Naive thymus-derived CD4-positive, alpha-beta T cell (primary cell): ENCODE measurements around the gene RILP. TPM values are rescaled to one million over a fixed set of nuclear protein-coding genes. Genes with fewer than 3 reads are reported as not detected.
A peak's percentile ranks its signal among the peaks of the same experiment; 100 is the strongest.

Experiments
- ATAC-seq: fragments of 150-1000 bp; cut with Tn5 transposase; 2 replicates; pipeline ENCODE4 v1.10.0; 2021; ENCODE audit warnings: mild to moderate bottlenecking, moderate library complexity
- CTCF ChIA-PET: fragments of 350-600 bp; sonication (Branson Sonifier 250); formaldehyde crosslinking; loops from one replicate; lab custom pipeline; 2021; ENCODE audit warnings: antibody characterized with exemption; lab: Charles Lee
- POLR2A ChIA-PET: fragments of 350-600 bp; sonication (Branson Sonifier 250); formaldehyde crosslinking; loops from one replicate; lab custom pipeline; 2021; ENCODE audit warnings: antibody characterized with exemption, inconsistent platforms; lab: Charles Lee
- DNase-seq, 9 donors: peaks; one replicate each; pipeline versions ENCODE4 v3.0.0 to v3.0.0-alpha.2; 2020 to 2022; ENCODE audit warnings: mixed read lengths in 1 of 9
- H3K27ac ChIP-seq: one replicate; pipeline ENCODE4 v1.7.0; 2013; ENCODE audit warnings: mild to moderate bottlenecking, low read depth, low read length, moderate library complexity
- H3K27me3 ChIP-seq, 2 donors: one replicate each; pipeline ENCODE4 v1.7.0; 2013; ENCODE audit warnings: low read length in 2 of 2, mild to moderate bottlenecking in 2 of 2, moderate library complexity in 2 of 2; ENCODE audit not compliant: control insufficient read depth in 2 of 2, insufficient read depth in 2 of 2
- H3K36me3 ChIP-seq, 3 experiments: 1 replicate in 2 of 3; 2 replicates in 1 of 3; pipeline ENCODE4 v1.7.0; 2013; ENCODE audit warnings: low read length in 3 of 3, mild to moderate bottlenecking in 3 of 3, moderate library complexity in 1 of 3; ENCODE audit not compliant: insufficient read depth in 3 of 3, control insufficient read depth in 2 of 3
- H3K4me1 ChIP-seq, 2 donors: one replicate each; pipeline ENCODE4 v1.7.0; 2013; ENCODE audit warnings: low read length in 2 of 2, mild to moderate bottlenecking in 2 of 2, moderate library complexity in 1 of 2; ENCODE audit not compliant: control insufficient read depth in 2 of 2, insufficient read depth in 2 of 2
- H3K4me3 ChIP-seq: 2 replicates; pipeline ENCODE4 v1.7.0; 2013; ENCODE audit warnings: mild to moderate bottlenecking, low read length
- H3K9me3 ChIP-seq, 3 experiments: 1 replicate in 2 of 3; 2 replicates in 1 of 3; pipeline ENCODE4 v1.7.0; 2013; ENCODE audit warnings: low read length in 3 of 3; ENCODE audit not compliant: control insufficient read depth in 2 of 3
- H3K27ac Mint-ChIP-seq, 9 donors: one replicate each; pipeline ENCODE4 v1.8.0; 2020 to 2022; ENCODE audit warnings: mixed read lengths in 9 of 9, mild to moderate bottlenecking in 8 of 9, moderate library complexity in 5 of 9, inconsistent platforms in 2 of 9
- H3K27me3 Mint-ChIP-seq, 5 donors: one replicate each; pipeline ENCODE4 v1.8.0; 2021 to 2022; ENCODE audit warnings: mixed read lengths in 5 of 5, mild to moderate bottlenecking in 1 of 5
- H3K36me3 Mint-ChIP-seq, 5 donors: one replicate each; pipeline ENCODE4 v1.8.0; 2020 to 2022; ENCODE audit warnings: mixed read lengths in 5 of 5, mild to moderate bottlenecking in 3 of 5, inconsistent platforms in 1 of 5
- H3K4me1 Mint-ChIP-seq, 7 donors: one replicate each; pipeline ENCODE4 v1.8.0; 2020 to 2022; ENCODE audit warnings: mixed read lengths in 7 of 7, mild to moderate bottlenecking in 3 of 7, inconsistent platforms in 1 of 7
- H3K4me3 Mint-ChIP-seq, 10 donors: one replicate each; pipeline ENCODE4 v1.8.0; 2020 to 2022; ENCODE audit warnings: mild to moderate bottlenecking in 10 of 10, mixed read lengths in 10 of 10, moderate library complexity in 6 of 10, inconsistent platforms in 2 of 10
- H3K9me3 Mint-ChIP-seq, 11 donors: one replicate each; pipeline ENCODE4 v1.8.0; 2020 to 2022; ENCODE audit warnings: mixed read lengths in 11 of 11, mild to moderate bottlenecking in 4 of 11, inconsistent platforms in 1 of 11, moderate library complexity in 1 of 11
- intact Hi-C, 2 donors: fragments of 100-400 bp; cut with micrococcal nuclease; formaldehyde crosslinking; loops; one replicate each; pipeline ENCODE4 v1.15.1; 2023
- polyA plus RNA-seq, 2 donors: library from polyadenylated mRNA; unstranded; fragments of 300-500 nt; fragmentation: Illumina TruSeq; gene quantifications; one replicate each; pipeline ENCODE4 v1.2.3, GENCODE V29; 2021
- total RNA-seq, 6 experiments: library from RNA in 5 of 6; stranded (reverse) in 5 of 6; gene quantifications; 1 replicate in 5 of 6; 2 replicates in 1 of 6; pipeline ENCODE4 v1.2.3 and lab custom pipeline; 2021 to 2026

RILP gene
- total and polyA plus RNA-seq, 7 experiments from 2014 or later = 2.1 to 8.7 (median 3.0) TPM

DNA sequence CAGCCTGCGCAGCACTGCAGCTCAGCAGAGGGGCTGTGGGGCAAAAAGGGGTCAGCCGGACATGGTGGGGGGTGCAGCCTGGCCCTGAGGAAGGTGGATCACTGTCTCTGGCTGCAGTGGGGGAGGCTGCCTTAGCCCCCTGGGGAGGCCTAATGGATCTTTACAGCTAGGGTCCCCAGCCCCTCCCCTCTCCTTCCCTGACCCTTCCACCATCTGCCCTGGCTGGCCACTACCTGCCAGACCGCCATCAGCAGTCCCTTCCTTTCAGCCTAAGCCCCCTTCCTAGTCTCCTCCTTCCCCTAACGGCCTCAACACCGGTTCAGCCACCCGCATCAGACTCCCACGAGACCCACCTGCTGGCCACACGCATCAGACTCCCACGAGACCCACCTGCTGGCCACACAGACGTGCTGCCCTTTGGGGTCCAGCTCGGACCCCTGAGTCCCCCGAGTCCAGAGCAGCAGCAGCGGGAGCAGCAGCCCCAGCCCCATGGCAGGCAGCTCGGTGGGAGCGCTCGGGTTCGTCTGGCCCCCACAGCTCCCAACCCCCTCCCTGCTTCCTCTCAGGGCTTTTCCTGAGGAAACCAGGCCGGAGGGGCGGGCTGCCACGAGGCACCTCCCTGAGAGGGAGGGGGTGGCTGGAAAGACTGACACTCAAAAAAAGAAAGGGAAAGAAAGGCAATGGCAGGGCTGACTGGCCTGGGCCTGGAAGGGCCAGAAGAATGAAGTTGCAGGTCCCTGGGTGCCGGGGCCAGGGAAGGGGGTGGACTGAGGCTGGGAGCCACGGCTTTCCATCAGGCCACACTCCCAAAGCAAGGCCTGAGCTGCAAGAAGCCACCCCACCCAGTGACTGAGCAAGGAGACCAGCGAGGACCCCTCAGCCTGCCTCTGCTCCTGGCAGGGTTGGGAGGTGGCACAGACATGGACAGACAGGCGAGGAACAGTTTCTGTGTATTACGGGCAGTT, 4.2 kb downstream of the RILP start, which contains the start of gene SCARF1:
Gene SCARF1, minus strand, starts transcription at position 526 of the 965 bp plus-strand sequence. Its CDS starts 35 bp downstream, at position 491.
- no peak for ATAC-seq
- intact Hi-C loops = loop anchor here (5.0 to 10.0 kb wide), 3 partner anchors 161 to 659 kb away; partner anchors contain the start of genes RTN4RL1 (in 1 of the 2), SMG6 (in 1 of the 2) and SRR (in 1 of the 2)
- peaks cover 0 to 2% (median 0%) of the 10 kb centered on the region in 5 donors for H3K27me3 Mint-ChIP-seq
- H3K27ac Mint-ChIP-seq = peak within 1 kb of the TSS in 2 of 9 donors; percentile 80 to 92
- H3K9me3 Mint-ChIP-seq = no peaks in the 10 kb centered on the region
- H3K4me1 ChIP-seq = peaks cover 20 to 27% of the 10 kb centered on the region in 2 donors
- peak in 1 of 9 donors; percentile 6 for DNase-seq
- no peak within 1 kb of the TSS for H3K4me3 ChIP-seq
- no peaks in the 10 kb centered on the region for H3K9me3 ChIP-seq
- peaks cover 0 to 6% (median 0%) of the 10 kb centered on the region in 3 experiments for H3K36me3 ChIP-seq
- H3K27me3 ChIP-seq = no peaks in the 10 kb centered on the region
- CTCF ChIA-PET = interaction anchor here (1.0 to 1.6 kb wide), 2 partner anchors 16 to 23 kb away, joined by 3 to 5 read pairs; no protein-coding TSS in a partner anchor
- H3K4me3 Mint-ChIP-seq = peak within 1 kb of the TSS in 8 of 10 donors; percentile 75 to 90 (median 80)
- H3K27ac ChIP-seq = no peak within 1 kb of the TSS
- POLR2A ChIA-PET = interaction anchor here (0.6 to 2.5 kb wide), 4 partner anchors 15 to 23 kb away, joined by 3 to 13 read pairs (median 4); no protein-coding TSS in a partner anchor
- no peaks in the 10 kb centered on the region for H3K36me3 Mint-ChIP-seq
- H3K4me1 Mint-ChIP-seq = peaks cover 0 to 32% (median 13%) of the 10 kb centered on the region in 7 donors

DNA sequence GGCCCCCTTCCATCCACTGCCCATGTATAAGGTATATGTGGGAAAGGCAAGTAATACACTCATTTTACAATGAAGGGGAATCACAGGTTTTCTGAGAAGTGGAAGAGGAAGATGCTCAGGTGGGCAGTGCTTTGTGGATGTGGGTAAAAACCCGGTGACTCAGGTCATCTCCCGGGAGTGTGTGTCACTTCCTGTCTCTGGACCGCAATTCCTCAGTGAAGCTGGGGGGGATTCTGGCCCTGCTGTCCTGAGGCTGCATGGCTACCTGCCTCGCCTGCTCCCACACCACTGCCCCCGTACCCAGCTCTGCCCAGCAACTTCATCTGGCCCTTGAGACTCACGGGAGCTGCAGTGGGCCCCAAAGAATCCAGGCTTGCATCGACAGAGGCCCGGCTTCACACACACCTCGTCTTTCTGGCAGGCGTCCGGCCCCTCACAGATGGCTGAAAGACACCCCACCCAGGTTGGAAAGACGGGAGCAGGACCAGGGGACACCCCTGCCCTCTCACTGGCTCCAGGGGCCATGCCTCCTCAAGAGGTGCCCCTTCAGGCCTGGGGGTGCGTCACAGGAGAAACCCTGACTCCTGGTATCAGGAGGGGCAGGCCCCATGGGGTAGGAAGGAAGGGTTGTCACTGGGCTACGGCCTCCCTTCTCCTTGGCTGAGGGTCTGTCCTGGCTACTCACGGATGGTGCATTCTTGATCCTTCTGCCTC, 5.0 kb downstream of the RILP start:
- H3K27me3 ChIP-seq = no peaks in the 10 kb centered on the region
- POLR2A ChIA-PET = interaction anchor here (0.6 to 2.5 kb wide), 3 partner anchors 15 to 24 kb away, joined by 3 to 13 read pairs (median 5); no protein-coding TSS in a partner anchor
- Mint-ChIP-seq H3K27ac (peak overlapping the region in 5 of 9 donors; percentile 74 to 92 (median 89)), H3K27me3 (peaks cover 0 to 2% (median 0%) of the 10 kb centered on the region in 5 donors), H3K36me3 (no peaks in the 10 kb centered on the region), H3K4me1 (peaks cover 0 to 27% (median 13%) of the 10 kb centered on the region in 7 donors), H3K9me3 (no peaks in the 10 kb centered on the region), H3K4me3 (peak overlapping the region; percentile 75 to 90 (median 84))
- H3K4me1 ChIP-seq = peaks cover 14 to 27% of the 10 kb centered on the region in 2 donors
- no peak overlapping the region for H3K4me3 ChIP-seq
- DNase-seq (peak in 2 of 9 donors; percentile 12 to 58), ATAC-seq (no peak)
- H3K9me3 ChIP-seq = no peaks in the 10 kb centered on the region
- H3K36me3 ChIP-seq = no peaks in the 10 kb centered on the region
- CTCF ChIA-PET = no interaction called here
- intact Hi-C loops = loop anchor here (5.0 to 10.0 kb wide), 3 partner anchors 160 to 660 kb away; partner anchors contain the start of genes RTN4RL1 (in 1 of the 2), SMG6 (in 1 of the 2) and SRR (in 1 of the 2)
- no peak overlapping the region for H3K27ac ChIP-seq

DNA sequence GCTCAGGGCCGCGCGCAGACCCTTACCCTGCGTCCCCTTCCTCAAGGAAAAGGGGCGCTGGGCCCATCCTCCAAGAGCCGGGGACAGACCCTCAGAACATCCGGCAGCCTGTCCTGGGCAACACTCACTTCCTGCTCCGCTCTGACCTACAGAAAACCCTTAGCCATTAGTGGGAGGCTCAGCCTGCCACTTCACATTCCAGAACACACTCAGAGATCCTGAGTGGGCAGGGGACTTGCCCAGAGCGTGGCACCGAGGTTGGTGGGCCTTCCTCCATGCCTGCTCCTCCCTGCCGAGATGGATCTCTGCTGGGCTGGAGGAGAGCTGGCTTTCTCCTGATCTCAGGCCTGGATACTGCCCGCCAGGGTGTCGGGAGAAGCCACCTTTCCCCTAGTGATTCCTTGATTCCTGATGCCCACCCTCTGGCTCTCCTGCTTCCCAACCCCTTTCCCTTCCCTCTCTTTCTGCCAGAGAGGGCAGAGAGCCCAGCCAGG, 5.6 kb downstream of the RILP start:
- peak overlapping the region in 7 of 9 donors; percentile 33 to 92 (median 80) for H3K27ac Mint-ChIP-seq
- H3K27me3 ChIP-seq = no peaks in the 10 kb centered on the region
- peaks cover 0 to 2% (median 0%) of the 10 kb centered on the region in 5 donors for H3K27me3 Mint-ChIP-seq
- H3K27ac ChIP-seq = no peak overlapping the region
- POLR2A ChIA-PET = interaction anchor here (1.2 kb wide), 1 partner anchor 15 kb away, joined by 5 read pairs; no protein-coding TSS in a partner anchor
- intact Hi-C loops = loop anchor here (1.0 to 10.0 kb wide), 3 partner anchors 16 to 661 kb away; partner anchors contain the start of genes SLC43A2 (in 1 of the 2), SMG6 (in 1 of the 2) and SRR (in 1 of the 2)
- H3K36me3 ChIP-seq = no peaks in the 10 kb centered on the region
- H3K4me3 Mint-ChIP-seq = peak overlapping the region; percentile 75 to 90 (median 84)
- H3K9me3 ChIP-seq = no peaks in the 10 kb centered on the region
- H3K9me3 Mint-ChIP-seq = no peaks in the 10 kb centered on the region
- DNase-seq (peak in 1 of 9 donors; percentile 8), ATAC-seq (no peak)
- peaks cover 0 to 27% (median 13%) of the 10 kb centered on the region in 7 donors for H3K4me1 Mint-ChIP-seq
- CTCF ChIA-PET = no interaction called here
- peak overlapping the region; percentile 60 for H3K4me3 ChIP-seq
- peaks cover 14 to 27% of the 10 kb centered on the region in 2 donors for H3K4me1 ChIP-seq
- H3K36me3 Mint-ChIP-seq = no peaks in the 10 kb centered on the region

DNA sequence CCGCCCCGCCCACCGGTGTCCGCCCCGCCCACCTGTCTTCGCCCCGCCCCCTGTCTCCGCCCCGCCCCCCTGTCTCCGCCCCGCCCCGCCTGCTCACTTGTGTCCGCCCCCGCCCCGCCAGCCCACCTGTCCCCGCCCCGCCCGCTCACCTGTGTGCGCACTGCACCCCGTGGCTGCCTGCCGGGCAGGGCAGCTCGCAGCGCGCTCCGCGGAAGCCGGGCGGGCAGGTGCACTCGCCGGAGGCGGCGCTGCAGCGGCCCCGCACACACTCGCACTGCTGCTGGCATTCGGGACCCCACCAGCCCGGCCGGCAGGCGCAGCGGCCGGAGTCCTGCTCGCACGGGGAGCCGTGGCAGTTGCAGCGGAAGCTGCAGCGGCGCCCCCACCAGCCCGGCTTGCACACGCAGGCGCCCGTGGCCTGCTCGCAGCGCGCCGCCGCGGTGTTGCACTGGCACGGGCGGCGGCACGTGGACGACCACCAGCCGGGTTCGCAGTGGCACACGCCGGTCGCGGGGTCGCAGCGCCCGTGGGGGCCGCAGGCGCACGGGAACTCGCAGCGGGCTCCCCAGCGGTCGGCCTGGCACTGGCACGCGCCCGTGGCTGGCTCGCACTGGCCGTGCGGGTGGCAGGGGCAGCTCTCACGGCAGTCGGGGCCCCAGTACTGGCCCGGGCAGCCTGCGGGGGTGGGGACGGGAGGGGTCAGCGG, 6.2 kb downstream of the RILP start:
- ChIA-PET CTCF (no interaction called here), POLR2A (interaction anchor here (1.2 kb wide), 1 partner anchor 14 kb away, joined by 5 read pairs; no protein-coding TSS in a partner anchor)
- peaks cover 0 to 2% (median 0%) of the 10 kb centered on the region in 5 donors for H3K27me3 Mint-ChIP-seq
- peak; percentile 82 for ATAC-seq
- Histone ChIP-seq H3K4me3 (peak overlapping the region; percentile 60), H3K4me1 (peaks cover 14 to 27% of the 10 kb centered on the region in 2 donors), H3K27ac (no peak overlapping the region), H3K9me3 (no peaks in the 10 kb centered on the region), H3K27me3 (no peaks in the 10 kb centered on the region), H3K36me3 (no peaks in the 10 kb centered on the region)
- H3K27ac Mint-ChIP-seq = peak overlapping the region in 1 of 9 donors; percentile 80
- peaks cover 0 to 27% (median 13%) of the 10 kb centered on the region in 7 donors for H3K4me1 Mint-ChIP-seq
- no peaks in the 10 kb centered on the region for H3K9me3 Mint-ChIP-seq
- peak; percentile 57 to 86 (median 77) for DNase-seq
- intact Hi-C loops = loop anchor here (1.0 to 10.0 kb wide), 3 partner anchors 15 to 661 kb away; partner anchors contain the start of genes SLC43A2 (in 1 of the 2), SMG6 (in 1 of the 2) and SRR (in 1 of the 2)
- peak overlapping the region in 5 of 10 donors; percentile 75 to 89 (median 81) for H3K4me3 Mint-ChIP-seq
- no peaks in the 10 kb centered on the region for H3K36me3 Mint-ChIP-seq

DNA sequence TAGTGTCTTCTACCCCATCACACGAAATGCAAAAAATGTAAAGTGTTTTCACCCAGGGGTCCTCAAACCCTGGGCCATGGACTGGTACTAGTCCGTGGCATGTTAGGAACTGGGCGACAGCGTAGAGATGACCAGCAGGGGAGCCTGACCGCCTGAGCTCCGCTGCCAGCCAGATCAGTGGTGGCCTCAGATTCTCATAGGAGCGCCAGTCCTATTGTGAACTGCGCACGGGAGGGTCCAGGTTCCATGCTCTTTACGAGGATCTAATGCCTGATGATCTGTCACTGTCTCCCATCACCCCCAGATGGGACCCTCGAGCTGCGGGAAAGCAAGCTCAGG, 8.6 kb downstream of the RILP start:
- no peak overlapping the region for H3K4me3 Mint-ChIP-seq
- peak overlapping the region in 4 of 9 donors; percentile 25 to 69 (median 42) for H3K27ac Mint-ChIP-seq
- no peak overlapping the region for H3K4me3 ChIP-seq
- ATAC-seq (no peak), DNase-seq (no peak)
- H3K9me3 ChIP-seq = no peaks in the 10 kb centered on the region
- ChIA-PET CTCF (no interaction called here), POLR2A (interaction anchor here (0.6 kb wide), 1 partner anchor 187 kb away, joined by 3 read pairs; no protein-coding TSS in a partner anchor)
- no peak overlapping the region for H3K27ac ChIP-seq
- peaks cover 0 to 2% (median 0%) of the 10 kb centered on the region in 5 donors for H3K27me3 Mint-ChIP-seq
- no peaks in the 10 kb centered on the region for H3K9me3 Mint-ChIP-seq
- H3K4me1 ChIP-seq = peaks cover 8 to 21% of the 10 kb centered on the region in 2 donors
- no peaks in the 10 kb centered on the region for H3K36me3 Mint-ChIP-seq
- peaks cover 0 to 18% (median 9%) of the 10 kb centered on the region in 7 donors for H3K4me1 Mint-ChIP-seq
- intact Hi-C loops = loop anchor here (10.0 kb wide), 2 partner anchors 156 to 664 kb away; partner anchors contain the start of genes SMG6 (in 1 of the 2) and SRR (in 1 of the 2)
- no peaks in the 10 kb centered on the region for H3K36me3 ChIP-seq
- H3K27me3 ChIP-seq = no peaks in the 10 kb centered on the region
